ENCODE results near the gene TULP1.
"Not testable (repeated sequence)": the region's sequence is repeated elsewhere in the genome, so short reads cannot be mapped to it uniquely, and the experiment has no call there.

TULP1 gene

DNA sequence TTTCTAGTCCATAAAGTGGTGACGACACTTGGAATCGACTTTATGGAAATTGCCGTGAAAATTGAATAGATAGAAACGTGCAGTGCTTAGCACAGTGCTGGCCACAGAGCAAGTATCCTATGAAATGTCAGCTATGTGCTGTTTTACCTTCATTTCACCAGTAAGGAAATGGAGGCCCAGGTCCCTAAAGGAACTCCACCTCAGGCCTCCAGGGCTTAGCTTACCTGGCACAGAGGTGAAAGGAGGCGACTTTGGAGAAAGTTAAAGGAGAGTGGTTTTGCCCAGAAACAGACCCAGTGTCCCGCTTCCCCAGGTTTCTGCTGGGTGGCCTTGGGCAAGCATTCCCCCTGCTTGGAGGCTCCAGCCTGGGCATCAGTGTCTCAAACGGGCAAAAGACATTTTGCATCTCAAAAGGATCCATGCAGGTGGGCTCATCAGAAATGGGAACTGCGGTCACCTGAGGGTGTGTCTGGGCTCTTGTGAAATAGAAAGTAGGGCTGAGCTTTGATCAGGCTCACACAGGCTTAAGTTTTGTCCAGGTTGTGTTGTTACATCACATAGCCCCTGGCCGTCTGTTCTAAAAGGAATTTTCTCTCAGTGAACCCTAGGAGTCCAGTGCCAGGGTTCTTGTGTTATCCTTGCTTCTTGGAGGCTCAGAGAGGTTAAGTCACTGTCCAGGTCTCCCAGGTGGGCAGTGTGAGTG, 6.8 kb upstream of the TULP1 start:
- DNase-seq = no peak

DNA sequence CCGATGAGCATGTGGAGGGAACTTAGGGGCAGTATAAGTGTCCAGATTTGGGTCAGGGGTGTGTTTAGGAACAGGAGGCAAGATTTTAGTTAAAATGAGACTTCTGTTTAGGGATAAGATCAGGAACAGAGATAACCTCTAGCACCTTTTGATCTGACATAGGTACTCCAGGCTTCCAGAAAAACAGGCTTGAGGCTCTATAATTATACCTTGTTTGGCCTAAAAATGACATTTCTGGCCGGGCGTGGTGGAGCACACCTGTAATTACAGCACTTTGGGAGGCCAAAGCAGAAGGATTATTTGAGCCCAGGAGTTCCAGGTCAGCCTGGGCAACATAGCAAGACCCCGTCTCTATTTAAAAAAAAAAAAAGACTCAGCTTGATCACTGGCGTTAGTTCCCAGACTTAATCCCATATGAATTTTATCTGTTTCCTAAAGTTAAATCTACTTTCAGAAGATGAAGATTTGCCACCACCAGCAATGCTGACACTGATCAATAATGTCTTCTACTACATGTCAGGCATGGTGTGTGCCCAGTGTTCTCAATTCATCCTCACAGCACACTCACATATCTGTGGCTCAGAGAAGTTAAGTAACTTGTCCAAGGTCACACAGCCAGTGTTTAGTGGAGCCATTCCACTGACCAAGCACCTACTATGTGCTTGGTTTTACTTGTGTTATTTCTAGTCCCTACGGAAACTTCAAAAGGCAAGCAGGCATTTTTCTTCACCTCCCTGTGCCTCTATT, 6.0 kb upstream of the TULP1 start:
- DNase-seq = no peak

DNA sequence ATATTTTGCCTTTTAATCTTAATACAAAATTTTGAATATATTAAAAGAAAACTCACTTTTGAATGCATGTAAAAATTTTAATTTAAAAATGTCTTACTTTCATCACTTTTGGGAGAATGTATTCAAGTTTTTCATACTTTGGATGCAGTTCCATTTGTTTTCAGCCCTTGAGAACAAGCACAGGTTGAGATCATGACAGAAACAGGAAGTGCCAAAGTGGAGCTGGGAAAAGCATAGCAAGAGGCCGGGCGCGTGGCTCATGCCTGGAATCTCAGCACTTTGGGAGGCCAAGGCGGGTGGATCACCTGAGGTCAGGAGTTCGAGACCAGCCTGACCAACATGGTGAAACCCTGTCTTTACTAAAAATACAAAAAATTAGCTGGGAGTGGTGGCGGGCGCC, 5.3 kb upstream of the TULP1 start:
- not testable (repeated sequence) for DNase-seq

DNA sequence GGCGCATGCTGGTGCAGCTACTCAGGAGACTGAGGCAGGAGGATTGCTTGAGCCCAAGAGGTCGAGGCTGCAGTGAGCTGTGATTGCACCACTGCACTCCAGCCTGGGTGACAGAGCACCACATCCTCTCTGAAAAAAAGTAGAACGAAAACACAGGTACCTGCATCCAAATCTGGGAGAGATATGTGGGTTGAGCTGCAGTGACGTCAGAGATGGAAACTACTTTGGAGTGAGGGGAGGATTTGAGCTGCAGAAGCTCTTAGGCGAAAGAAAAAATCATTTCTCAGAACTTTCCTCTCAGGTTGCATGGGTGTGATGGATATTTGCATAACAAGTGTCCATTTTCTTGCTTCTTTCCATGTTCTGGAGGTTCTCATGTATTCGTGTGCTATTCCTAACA, 4.0 kb upstream of the TULP1 start:
- DNase-seq = no peak

DNA sequence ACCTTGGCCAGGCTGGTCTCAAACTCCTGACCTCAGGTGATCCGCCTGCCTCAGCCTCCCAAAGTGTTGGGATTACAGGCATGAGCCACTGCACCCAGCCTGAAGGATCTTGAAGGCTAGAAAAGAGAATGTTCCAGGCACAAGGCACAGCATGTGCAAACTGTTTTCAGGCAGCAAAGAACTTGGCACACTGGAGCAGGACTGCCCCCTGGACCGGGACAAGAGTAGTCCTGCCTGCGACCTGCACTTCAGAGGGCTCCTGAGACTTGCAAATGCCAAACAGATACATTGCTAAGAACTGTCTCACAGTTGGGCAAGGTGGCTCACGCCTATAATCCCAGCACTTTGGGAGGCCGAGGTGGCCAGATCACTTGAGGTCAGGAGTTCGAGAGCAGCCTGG, 3.2 kb upstream of the TULP1 start:
- not testable (repeated sequence) for DNase-seq

DNA sequence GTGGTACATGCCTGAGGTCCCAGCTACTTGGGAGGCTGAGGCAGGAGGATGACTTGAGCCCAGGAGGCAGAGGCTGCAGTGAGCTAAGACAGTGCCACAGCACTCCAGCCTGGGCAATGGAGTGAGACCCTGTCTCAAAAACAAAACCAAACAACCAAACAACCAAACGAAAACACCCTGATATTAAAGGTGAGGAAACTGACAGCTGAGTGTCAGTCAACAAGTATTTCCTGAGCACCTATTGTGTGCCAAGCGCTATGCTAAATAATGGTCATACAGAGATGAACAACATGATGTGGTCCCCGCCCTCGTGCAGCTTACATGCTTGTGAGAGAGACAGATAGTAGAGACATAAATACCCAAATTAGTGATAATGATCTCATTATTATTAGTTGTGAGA, 1.9 kb upstream of the TULP1 start:
- no peak for DNase-seq

DNA sequence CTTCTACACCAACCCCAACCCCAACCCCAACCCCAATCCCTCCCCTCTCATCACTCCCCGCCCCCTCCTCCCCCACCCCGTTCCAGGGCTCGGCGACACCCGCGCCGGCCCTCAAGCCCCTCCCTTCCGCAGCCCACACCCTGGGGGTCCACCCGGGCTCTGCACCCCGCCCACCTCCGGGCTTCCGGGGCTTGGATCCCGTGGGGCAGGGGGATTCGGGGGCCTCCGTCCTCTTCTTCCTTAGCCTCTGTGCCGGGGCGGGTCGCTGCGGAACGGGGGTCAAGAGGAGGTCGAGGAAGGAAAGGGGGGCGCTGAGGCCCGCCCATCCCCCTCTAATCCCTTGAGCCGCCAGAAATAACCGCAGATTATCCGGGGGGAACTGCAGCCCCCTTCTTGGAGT, 690 bp downstream of the TULP1 start:
- no peak for DNase-seq

DNA sequence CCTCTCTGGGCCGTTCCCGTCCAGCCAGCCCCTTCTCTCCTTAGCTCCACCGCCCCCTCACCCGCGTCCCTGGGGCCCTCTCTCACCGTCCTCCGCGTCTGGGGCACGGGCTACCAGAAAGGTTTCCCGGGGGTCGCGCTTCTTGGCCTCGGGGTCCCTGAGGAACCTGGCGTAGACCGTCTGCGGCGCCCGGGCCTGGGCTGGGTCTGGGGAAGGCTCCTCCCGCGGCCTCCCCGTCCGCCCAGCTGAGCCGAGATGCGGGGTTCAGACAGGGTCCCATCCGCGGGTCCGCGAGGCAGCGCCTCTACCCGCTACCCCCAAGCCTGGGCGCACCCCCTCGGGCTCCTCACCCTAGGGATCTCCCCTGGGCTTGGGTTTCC, 1.1 kb downstream of the TULP1 start:
- DNase-seq = no peak

DNA sequence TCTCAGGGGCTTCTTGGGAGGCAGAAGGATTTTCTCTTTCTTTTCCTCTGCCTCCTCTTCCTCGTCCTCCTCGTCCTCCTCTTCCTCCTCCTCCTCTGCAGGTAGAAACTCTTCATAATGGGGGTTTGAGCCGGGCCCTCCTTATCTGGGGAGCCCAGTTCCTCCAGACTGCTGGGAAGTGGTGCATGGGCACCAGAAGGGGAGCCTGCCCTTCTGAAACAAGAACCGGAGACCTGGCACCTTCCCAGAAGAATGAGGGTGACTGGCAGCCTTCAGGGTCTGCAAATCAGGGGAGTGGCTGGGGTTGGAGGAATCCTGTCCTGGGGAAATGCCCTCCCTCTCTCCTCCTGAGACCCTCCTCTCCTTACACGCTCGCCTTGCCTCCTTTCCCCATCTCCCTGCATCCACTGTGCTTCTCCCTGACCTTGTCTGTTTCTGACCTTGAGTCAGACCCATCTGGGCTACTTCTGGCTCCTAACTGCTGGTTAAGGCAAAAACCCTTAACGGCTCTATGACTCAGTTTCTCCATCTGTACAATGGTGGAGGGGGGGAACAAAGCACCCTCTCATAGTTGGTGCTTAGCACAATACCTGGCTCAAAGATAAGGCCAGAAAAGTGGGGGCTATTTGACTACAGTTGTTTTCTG, 1.7 kb downstream of the TULP1 start:
- DNase-seq = no peak

DNA sequence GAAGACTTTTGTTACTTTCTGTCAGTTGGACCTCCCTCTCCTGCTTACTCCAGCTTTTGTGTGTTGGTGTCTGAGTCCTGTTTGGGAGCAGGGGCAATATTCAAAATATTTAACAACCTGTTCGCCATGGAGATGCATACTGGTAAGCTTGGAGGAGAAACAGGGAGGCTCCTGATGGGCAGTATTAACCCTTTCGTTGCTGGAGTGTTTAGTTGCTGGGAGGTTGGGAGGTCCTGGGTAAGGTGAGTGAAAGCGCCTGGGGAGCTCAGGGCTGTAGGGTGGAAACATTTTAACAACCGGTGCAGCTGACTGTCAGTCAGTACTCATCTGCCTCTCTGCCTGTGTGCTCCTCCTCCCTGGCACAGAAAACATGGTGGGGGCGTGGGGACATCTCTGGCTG, 4.2 kb downstream of the TULP1 start:
- no peak for DNase-seq

DNA sequence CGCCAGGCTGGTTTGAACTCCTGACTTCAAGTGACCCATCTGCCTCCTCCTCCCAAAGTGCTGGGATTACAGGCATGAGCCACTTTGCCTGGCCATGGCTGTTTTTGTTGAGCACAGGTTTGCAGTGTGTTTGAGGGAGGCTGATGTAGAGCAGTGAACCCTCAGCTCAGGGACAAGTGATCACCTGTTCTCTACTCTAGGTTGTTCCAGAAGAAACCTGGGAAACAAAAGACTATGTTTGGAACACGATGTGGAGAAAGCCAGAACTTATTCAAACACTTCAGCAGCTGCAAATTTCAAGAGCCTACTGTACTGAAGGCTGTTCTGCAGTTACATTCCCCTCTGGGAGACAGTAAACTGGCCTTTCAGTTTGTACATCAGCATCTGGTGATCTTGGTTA, 4.7 kb downstream of the TULP1 start:
- DNase-seq = no peak

DNA sequence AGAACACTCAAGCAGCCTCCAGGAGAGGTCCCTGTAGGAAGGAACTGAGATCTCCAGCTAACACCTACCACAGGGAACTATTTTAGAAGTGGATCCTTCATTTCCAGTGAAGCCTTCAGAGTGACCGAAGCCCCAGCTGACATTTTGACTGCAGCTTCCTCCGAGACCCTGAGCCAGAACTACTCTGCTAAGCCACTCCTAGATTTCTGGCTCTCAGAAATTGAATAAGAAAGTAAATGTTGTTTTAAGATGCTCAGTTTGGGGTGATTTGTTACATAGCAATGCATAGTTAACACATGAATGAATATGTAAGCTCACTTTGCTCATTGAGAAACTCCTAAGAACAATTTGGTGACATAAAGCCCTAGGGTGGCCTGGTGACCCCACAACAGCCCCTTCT, 5.5 kb downstream of the TULP1 start:
- DNase-seq = no peak

DNA sequence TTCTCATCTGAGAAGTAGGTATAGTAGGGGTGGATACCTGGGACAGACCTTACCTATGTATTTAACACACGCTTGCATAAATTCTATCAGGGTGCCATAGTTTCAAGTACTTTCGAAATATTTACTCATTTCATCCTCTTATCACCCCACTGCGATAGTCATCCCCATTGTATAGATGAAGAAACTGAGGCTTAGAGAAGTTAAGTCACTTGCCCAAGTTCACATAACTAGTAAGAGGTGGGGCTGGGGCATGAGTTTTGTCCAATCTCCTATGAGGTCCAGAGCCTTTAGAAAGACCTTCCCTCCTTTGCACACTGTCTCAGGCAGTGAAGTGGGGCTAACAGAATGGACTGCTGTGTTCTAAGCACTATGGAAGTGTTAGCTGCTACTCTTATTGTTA, 6.2 kb downstream of the TULP1 start:
- DNase-seq = no peak

DNA sequence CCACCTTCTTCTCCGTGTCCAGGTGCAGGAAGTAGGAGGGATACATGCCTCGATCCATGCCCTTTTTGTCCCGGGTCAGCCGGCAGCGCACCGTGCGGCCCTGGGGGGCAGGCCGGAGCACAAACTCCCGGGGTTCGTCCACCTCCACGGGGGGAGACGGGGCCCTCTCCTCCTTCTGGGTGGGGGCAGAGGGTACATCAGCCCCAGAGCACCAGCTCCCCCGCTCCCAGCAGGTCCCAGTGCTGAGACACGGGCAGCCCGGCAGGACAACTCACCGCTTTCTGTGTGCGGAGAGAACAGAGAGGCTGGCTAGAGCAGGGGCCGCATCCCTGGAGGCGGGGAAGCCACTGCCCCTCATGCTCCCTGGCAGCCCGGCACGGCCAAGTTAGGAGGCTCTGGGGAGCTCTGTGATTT, 6.7 kb downstream of the TULP1 start:
- no peak for DNase-seq

DNA sequence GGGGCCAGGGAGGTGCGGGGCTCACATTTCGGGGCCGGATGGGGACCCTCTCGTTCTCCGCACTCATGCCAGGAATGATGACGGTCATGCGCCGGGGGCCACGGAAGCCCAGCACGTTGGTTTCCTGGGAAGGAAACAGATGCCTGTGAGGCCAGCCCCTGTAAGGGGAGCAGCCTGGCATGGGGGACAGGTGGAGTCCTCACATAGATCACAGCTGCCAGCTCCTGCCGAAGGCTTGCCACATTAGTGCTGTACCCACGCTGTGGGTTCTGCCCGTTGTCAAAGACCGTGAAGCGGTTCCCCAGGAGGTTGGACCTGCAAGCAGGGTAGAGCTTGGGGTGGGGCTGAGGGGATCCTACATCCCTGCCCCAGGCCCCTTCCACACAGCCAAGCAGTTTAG, 9.2 kb downstream of the TULP1 start:
- DNase-seq = no peak

DNA sequence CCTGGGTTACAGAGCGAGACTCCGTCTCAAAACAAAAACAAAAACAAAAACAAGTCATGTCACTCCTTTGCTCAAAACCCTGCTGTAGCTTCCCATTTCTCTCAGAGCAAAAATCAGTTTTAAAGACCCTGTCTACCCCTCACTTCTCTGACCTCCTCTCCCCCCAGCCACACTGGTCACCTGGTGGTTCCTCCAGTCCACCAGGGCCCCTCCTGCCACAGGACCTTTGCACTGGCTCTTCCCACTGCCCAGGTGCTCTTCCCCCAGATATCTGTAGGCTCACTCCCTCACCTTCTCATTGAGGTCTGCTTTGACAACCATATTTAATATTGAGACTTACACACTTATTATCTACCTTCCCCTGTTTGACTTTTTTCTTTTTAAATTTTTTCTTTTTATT, 10.9 kb downstream of the TULP1 start:
- DNase-seq = no peak

DNA sequence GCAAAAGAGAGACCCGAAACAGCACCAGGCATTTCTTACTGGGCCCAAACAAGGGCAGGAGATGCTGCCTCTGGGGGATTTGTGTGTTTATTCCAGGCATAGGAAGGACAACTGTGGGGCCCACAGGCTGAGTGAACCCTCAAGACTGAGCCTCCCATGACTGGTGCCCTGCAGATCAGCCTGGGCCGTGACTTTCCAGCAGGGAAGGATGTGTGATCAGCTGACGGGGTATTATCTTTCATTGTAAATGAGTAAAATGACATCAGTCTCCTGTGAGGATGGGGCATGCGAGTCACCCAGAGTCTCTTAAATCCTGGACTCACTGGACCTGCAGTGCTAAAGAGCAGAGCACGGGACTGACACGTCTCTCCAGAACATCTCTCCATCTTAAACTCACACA, 11.9 kb downstream of the TULP1 start:
- peak; percentile 23 for DNase-seq

DNA sequence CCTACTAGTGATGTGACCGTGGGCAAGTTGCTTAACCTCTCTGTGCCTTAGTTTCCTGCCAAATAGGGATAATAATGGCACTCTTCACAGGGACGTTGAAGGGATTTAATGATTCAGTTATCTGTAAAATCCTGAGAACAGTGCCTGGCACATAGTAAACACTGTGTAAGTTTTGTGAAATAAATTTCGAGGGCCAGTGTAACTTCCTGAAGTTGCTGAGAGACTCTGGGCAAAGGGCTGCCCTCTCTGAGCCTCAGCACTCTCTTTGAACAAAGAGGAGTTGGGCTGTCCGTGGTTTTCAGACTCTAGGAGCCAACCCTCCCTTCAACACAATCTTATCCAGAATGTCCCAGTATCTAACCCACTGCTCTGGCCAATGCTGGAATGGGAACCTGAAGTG, 13.3 kb downstream of the TULP1 start:
- DNase-seq = no peak

DNA sequence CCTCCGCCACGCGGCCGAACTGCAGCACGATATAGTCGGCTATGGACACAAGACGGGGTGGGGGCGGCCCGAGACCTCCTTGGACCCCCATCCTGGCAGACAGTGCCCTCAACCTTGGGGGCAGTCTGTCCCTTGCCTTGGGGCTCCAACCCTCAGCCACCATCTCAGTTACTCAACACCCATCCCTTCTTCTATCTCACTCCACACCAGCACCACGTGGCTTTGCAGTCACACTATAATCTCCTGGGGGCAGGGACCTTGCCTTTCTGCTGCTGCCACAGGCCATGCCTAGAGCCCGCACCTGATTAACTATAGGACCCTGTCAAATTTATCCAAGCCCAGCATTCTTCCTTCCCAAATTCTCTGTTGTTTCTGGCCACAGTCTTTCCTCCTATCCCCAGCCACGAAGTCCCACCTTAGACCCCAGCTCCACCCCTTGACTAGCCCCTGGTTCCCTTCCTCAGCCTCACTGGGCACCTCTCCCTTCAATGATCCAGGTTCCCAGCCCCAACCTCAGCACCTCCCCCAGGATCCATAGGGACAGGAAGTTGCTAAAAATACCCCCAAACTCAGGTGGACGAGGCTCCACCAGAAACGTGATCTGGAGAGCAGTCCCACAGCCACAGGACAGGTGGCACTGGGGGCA, 14.2 kb downstream of the TULP1 start:
- no peak for DNase-seq

DNA sequence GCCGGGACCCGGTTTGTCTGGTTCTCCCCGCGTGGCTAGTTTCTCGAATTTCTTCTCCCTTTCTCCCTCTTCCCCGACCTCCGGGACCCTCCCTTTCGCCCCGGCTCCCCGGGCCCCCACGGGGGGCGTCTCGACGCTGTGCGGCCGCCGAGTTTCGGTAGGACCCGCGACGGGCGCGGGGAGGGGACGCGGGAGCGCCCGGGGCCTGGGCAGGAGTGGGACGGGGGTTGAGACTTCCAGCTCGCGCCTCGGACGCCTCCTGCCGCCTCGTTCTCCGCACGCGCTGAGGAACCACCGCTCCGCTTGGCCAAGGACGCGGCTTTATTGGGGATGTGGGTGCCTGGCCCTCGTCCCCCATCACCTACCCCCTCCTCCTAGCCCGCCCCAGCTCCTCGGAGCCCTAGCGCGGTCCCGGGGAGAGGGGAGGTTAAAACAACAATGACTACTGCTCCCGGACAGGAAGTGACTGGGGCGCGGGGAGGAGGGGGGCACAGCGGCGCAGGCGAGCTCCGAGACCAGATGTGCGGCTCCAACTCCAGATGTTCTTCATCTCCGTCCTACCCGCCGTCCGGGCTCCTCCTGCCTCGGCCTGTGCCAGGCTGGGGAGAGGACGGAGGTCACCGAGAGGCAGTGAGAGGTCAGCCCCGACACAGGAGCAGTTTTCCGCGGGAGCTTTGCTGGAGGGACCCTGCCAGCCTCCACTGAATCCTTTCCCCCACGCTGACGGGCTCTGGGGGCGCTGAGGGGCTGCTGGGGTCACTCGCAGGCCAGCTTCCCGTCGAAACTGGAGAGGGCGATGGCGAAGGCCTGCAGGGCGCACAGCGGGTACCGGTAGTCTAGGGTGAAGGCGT, 14.9 kb downstream of the TULP1 start:
- peak; percentile 38 for DNase-seq

DNA sequence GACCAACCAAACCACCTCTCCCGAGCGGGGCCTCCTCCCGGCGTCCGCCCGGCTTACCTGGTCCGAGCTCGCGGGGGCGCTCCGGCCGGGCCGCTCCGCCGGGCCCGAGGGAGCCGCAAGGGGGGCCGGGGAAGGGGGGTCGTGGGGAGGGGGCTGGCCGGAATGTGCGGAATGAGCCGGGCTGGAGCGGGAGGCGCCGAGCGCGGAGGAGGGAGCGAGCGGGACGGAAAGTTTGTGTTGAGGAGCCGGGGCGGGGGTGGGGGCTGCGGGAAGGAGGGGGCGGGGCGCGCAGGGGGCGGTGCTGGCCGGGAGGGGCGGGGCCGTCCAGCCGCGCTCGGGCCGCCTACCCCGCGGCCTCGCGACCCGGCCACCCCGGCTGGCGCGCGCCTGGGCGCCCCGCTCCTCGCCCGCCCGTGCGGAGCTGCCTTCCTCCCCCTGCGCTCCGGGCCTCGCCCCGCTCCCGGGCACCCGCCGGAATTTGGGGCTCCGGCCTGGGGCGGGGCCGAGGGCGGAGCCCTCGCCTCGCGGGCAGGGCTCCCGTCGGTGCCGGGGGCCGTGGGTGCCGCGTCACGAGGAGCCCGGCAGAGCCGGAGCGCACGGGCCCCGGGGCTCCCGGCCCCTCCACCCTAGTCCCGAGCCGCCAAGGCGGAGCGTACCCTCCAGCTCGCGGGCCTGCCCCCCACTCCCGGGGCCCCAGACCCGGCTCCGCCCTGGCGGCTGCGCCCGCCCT, 15.7 kb downstream of the TULP1 start, which contains the start of gene TEAD3:
TEAD3 (minus strand) TSS at position 239 of the 730 bp plus-strand sequence.
- DNase-seq = peak; percentile 66

All from amniotic stem cell (primary cell).